GM23248 (cell line): ENCODE measurements around the gene RFX3. TPM values are rescaled to one million over a fixed set of nuclear protein-coding genes. Genes with fewer than 3 reads are reported as not detected.

Experiments used
- DNase-seq: peaks from one replicate; pipeline ENCODE4 v3.0.0-alpha.2; 2015
- H2AFZ ChIP-seq: fragments of 200-600 bp; sonication (generic); 2 replicates; pipeline ENCODE4 v1.6.1; 2016; ENCODE audit warnings: antibody characterized with exemption
- H3F3A ChIP-seq: fragments of 200-600 bp; sonication (generic); 2 replicates; pipeline ENCODE4 v1.6.1; 2016; ENCODE audit warnings: mild to moderate bottlenecking, antibody characterized with exemption, mixed run types; ENCODE audit not compliant: insufficient read depth
- H3K27ac ChIP-seq: fragments of 200-600 bp; sonication (generic); 2 replicates; pipeline ENCODE4 v1.5.1; 2016; ENCODE audit warnings: mild to moderate bottlenecking
- H3K27me3 ChIP-seq: fragments of 200-600 bp; sonication (generic); replicated peaks from 2 replicates; pipeline ENCODE4 v1.6.1; 2016; ENCODE audit warnings: mild to moderate bottlenecking; ENCODE audit not compliant: insufficient read depth
- H3K36me3 ChIP-seq: fragments of 200-600 bp; sonication (generic); 2 replicates; pipeline ENCODE4 v1.6.1; 2016; ENCODE audit warnings: low read depth, mild to moderate bottlenecking
- H3K4me1 ChIP-seq: fragments of 200-600 bp; sonication (generic); 2 replicates; pipeline ENCODE4 v1.6.1; 2016; ENCODE audit warnings: mild to moderate bottlenecking; ENCODE audit not compliant: insufficient read depth
- H3K4me2 ChIP-seq: fragments of 200-600 bp; sonication (generic); one replicate; pipeline ENCODE4 v1.6.1; 2016; ENCODE audit warnings: mild to moderate bottlenecking; ENCODE audit not compliant: unreplicated experiment
- H3K4me3 ChIP-seq: fragments of 200-600 bp; sonication (generic); 2 replicates; pipeline ENCODE4 v1.5.1; 2016; ENCODE audit warnings: mild to moderate bottlenecking
- H3K79me2 ChIP-seq: fragments of 200-600 bp; sonication (generic); 2 replicates; pipeline ENCODE4 v1.6.1; 2016; ENCODE audit warnings: mild to moderate bottlenecking; ENCODE audit not compliant: insufficient read depth
- H3K9ac ChIP-seq: fragments of 200-600 bp; sonication (generic); 2 replicates; pipeline ENCODE4 v1.6.1; 2016; ENCODE audit warnings: mild to moderate bottlenecking
- H3K9me2 ChIP-seq: fragments of 200-600 bp; sonication (generic); 2 replicates; pipeline ENCODE4 v1.6.1; 2016; ENCODE audit warnings: mixed run types, mild to moderate bottlenecking, moderate library complexity; ENCODE audit not compliant: insufficient read depth
- H3K9me3 ChIP-seq: fragments of 200-600 bp; sonication (generic); one replicate; pipeline ENCODE4 v1.6.1; 2017; ENCODE audit warnings: low read depth
- H4K20me1 ChIP-seq: fragments of 200-600 bp; sonication (generic); 2 replicates; pipeline ENCODE4 v1.6.0; 2016; ENCODE audit not compliant: insufficient read depth
- EZH2 ChIP-seq: fragments of 200-600 bp; sonication (generic); IDR thresholded peaks from 2 replicates; pipeline ENCODE4 v1.6.1; 2018; ENCODE audit warnings: antibody characterized with exemption, mild to moderate bottlenecking; ENCODE audit not compliant: insufficient read depth, poor library complexity, severe bottlenecking
- EZH2phosphoT487 ChIP-seq: fragments of 200-600 bp; sonication (generic); IDR thresholded peaks from 2 replicates; pipeline ENCODE4 v1.6.1; 2018; ENCODE audit warnings: antibody characterized with exemption, moderate library complexity, mild to moderate bottlenecking, low read depth; ENCODE audit not compliant: insufficient read depth
- WGBS, 2 experiments: methylation state at CpG; one replicate each; pipeline ENCODE4 v1.1.6; 2015 to 2017; ENCODE audit warnings: low lambda C conversion rate in 2 of 2, low coverage in 1 of 2; ENCODE audit errors: missing lambda C conversion rate in 2 of 2; 5-methylcytosine and 5-hydroxymethylcytosine counted together
- in situ Hi-C: fragments of 300-500 bp; cut with MboI; formaldehyde crosslinking; loops from 2 replicates; pipeline ENCODE4 v1.15.0; 2020
- polyA plus RNA-seq: library from polyadenylated mRNA; unstranded; fragments of >200 nt; fragmentation: Nextera tagmentation; extraction: Ambion mirVana; gene quantifications from 2 replicates; pipeline ENCODE4 v1.2.1, GENCODE V29; 2016
- total RNA-seq: library from RNA; depleted of rRNA; stranded (reverse); fragments of >200 nt; shearing (Covaris generic); gene quantifications from 2 replicates; pipeline ENCODE4 v1.2.3, GENCODE V29; 2014

RFX3 gene
- total and polyA plus RNA-seq, 2 experiments from 2014 or later, result 0.80 to 1.9 TPM

DNA sequence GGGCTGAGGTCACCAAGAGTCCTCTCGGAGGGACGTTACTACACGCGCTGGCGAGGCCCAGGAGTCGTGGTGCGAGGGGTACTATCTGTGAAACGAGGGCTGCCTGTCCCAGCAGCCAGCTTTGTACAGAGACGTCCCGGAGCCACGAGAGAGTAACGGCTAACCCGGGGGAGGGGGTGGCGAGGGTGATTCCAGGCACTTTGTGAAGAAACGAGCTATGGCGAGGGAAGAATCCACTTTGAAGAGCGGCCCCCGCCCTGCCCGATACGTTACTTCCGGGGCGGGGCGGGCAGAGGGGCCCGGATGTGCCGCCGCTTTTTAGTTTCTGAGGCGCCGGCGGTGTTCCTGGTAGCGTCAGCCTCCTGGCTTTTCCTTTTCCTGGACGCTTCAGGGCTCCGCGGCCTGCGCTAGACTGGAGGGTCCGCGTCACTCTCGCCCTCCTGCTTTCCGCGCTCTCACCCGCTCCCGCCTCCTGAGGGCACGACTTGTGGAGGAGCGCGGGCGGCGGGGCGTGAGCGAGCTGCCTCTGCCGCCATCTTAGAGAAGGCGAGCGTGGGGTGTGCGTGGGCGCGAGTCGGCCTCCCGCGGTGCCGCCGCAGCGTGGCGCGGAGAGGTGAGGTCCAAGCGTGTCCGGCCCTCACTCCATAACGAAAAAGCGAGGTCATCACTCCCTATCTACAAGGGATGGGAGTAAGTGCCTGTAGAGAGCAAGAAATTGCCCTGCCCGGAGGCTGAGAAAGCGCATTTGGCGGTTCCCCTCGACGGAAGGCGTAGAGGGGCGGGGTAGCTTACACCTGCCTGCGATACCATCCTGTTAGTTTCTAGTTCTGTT, 580 bp upstream of the RFX3 start:
- H3K79me2 ChIP-seq, result peaks cover 26% of the 10 kb centered on the region
- peak overlapping the region; percentile 73 for H2AFZ ChIP-seq
- peak overlapping the region; percentile 99 for H3K4me2 ChIP-seq
- H3K9me3 ChIP-seq, result no peaks in the 10 kb centered on the region
- TF ChIP-seq EZH2phosphoT487 (no peak), EZH2 (no peak)
- no peaks in the 10 kb centered on the region for H4K20me1 ChIP-seq
- peaks cover 27% of the 10 kb centered on the region for H3K4me1 ChIP-seq
- 1% methylated on average over 71 to 74 of the region's 74 CpGs for WGBS, 2 experiments
- H3K36me3 ChIP-seq, result no peaks in the 10 kb centered on the region
- H3K9me2 ChIP-seq, result no peaks in the 10 kb centered on the region
- peak overlapping the region; percentile 91 for H3K4me3 ChIP-seq
- in situ Hi-C loops, result no loop called here
- peak overlapping the region; percentile 100 for H3K27ac ChIP-seq
- no peaks in the 10 kb centered on the region for H3K27me3 ChIP-seq
- peak; percentile 96 for DNase-seq
- H3F3A ChIP-seq, result no peaks in the 10 kb centered on the region
- H3K9ac ChIP-seq, result peak overlapping the region; percentile 99

DNA sequence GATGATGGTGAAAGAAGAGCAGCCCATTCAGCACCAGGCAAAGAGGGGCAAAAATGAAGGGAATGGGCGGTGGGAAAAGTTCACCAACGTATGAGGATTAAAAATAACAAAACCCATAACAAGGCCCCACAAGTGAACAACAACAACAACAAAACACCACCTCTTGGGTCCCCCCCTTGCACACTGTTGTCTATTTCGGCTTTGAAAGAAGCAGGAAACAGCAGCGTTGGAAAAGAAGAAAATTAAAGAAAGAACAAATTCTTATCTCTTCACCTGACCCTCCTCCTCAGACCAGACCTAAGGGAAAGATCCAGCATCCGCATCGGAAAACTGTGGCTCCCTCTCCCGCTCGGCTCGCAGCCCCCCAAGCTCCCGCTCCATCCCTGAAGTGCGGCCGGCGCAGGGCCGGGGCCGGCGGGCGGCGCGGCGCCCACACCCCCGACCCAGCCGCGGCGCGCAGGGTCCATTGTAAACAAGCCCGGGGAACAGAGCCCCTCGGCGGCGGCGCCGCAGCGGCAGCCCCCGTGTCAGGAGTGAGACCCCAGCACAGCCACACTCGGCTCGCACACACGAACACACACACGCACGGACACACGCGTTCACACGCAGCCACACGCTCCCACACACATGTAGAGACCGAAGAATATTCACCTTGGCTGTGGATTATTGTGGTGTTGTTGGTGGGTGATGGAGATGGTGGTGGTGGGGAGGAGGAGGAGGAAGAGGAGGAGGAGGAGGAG, 535 bp downstream of the RFX3 start:
- H3K9me3 ChIP-seq, result no peaks in the 10 kb centered on the region
- peak overlapping the region; percentile 78 for H2AFZ ChIP-seq
- no peak for TF ChIP-seq EZH2phosphoT487
- no peaks in the 10 kb centered on the region for H3F3A ChIP-seq
- no peaks in the 10 kb centered on the region for H4K20me1 ChIP-seq
- H3K79me2 ChIP-seq, result peaks cover 26% of the 10 kb centered on the region
- peak overlapping the region; percentile 99 for H3K9ac ChIP-seq
- peak overlapping the region; percentile 100 for H3K27ac ChIP-seq
- H3K4me2 ChIP-seq, result peak overlapping the region; percentile 96
- WGBS, 2 experiments, result 1 to 2% methylated on average over 39 to 43 of the region's 43 CpGs
- H3K9me2 ChIP-seq, result no peaks in the 10 kb centered on the region
- no peaks in the 10 kb centered on the region for H3K27me3 ChIP-seq
- in situ Hi-C loops, result no loop called here
- no peaks in the 10 kb centered on the region for H3K36me3 ChIP-seq
- peak; percentile 59 for DNase-seq
- peak overlapping the region; percentile 91 for H3K4me3 ChIP-seq
- peaks cover 27% of the 10 kb centered on the region for H3K4me1 ChIP-seq

GRCh38 chr9:3521966-3522365, 3.8 kb downstream of the RFX3 start:
- Histone ChIP-seq H3K4me1 (peaks cover 14% of the 10 kb centered on the region), H2AFZ (no peak overlapping the region), H3K27me3 (no peaks in the 10 kb centered on the region), H3K36me3 (no peaks in the 10 kb centered on the region), H3K4me2 (no peak overlapping the region), H3K4me3 (no peak overlapping the region), H3K9me3 (no peaks in the 10 kb centered on the region), H3K9me2 (no peaks in the 10 kb centered on the region), H3K79me2 (peaks cover 17% of the 10 kb centered on the region), H3K9ac (no peak overlapping the region), H4K20me1 (no peaks in the 10 kb centered on the region), H3F3A (no peaks in the 10 kb centered on the region), H3K27ac (no peak overlapping the region)
- DNase-seq, result no peak
- TF ChIP-seq EZH2phosphoT487 (no peak), EZH2 (no peak)
- in situ Hi-C loops, result no loop called here
- WGBS, 2 experiments, result 97 to 100% methylated on average over 1 of the region's 1 CpG

DNA sequence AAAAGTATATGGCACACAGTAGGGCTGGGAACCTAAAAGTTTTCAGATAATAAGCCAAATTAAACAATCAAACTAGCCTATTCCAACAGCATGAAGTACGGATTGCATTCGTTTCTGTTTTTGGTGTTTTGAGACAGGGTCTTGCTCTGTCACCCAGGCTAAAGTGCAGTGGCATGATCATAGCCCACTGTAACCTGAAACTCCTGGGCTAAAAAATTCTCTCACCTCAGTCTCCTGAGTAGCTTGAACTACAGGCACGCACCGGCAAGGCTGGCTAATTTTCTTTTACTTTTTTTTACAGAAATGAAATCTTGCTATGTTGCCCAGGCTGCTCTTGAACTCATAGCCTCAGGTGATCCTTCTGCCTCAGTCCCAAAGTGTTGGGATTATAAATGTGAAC, 5.2 kb downstream of the RFX3 start:
- H3K4me3 ChIP-seq, result no peak overlapping the region
- no peak overlapping the region for H3K9ac ChIP-seq
- H3K4me1 ChIP-seq, result peaks cover 21% of the 10 kb centered on the region
- no peaks in the 10 kb centered on the region for H3K9me2 ChIP-seq
- no peak overlapping the region for H2AFZ ChIP-seq
- H3K27ac ChIP-seq, result no peak overlapping the region
- 77% methylated on average over 4 of the region's 4 CpGs for WGBS, 2 experiments
- no peak for TF ChIP-seq EZH2
- TF ChIP-seq EZH2phosphoT487, result no peak
- H3K4me2 ChIP-seq, result no peak overlapping the region
- H3F3A ChIP-seq, result no peaks in the 10 kb centered on the region
- peaks cover 15% of the 10 kb centered on the region; the same call in 1 of the 2 replicates for H3K79me2 ChIP-seq
- DNase-seq, result no peak
- in situ Hi-C loops, result no loop called here
- no peaks in the 10 kb centered on the region for H3K27me3 ChIP-seq
- H3K9me3 ChIP-seq, result no peaks in the 10 kb centered on the region
- no peaks in the 10 kb centered on the region for H3K36me3 ChIP-seq
- H4K20me1 ChIP-seq, result no peaks in the 10 kb centered on the region
